Measurements from ENCODE around the gene DRAP1. TPM values are rescaled to one million over a fixed set of nuclear protein-coding genes. Genes with fewer than 3 reads are reported as not detected.
A peak's percentile ranks its signal among the peaks of the same experiment; 100 is the strongest.

DRAP1 gene
- total RNA-seq, 1 experiment from 2014 or later, result 105 TPM

DNA sequence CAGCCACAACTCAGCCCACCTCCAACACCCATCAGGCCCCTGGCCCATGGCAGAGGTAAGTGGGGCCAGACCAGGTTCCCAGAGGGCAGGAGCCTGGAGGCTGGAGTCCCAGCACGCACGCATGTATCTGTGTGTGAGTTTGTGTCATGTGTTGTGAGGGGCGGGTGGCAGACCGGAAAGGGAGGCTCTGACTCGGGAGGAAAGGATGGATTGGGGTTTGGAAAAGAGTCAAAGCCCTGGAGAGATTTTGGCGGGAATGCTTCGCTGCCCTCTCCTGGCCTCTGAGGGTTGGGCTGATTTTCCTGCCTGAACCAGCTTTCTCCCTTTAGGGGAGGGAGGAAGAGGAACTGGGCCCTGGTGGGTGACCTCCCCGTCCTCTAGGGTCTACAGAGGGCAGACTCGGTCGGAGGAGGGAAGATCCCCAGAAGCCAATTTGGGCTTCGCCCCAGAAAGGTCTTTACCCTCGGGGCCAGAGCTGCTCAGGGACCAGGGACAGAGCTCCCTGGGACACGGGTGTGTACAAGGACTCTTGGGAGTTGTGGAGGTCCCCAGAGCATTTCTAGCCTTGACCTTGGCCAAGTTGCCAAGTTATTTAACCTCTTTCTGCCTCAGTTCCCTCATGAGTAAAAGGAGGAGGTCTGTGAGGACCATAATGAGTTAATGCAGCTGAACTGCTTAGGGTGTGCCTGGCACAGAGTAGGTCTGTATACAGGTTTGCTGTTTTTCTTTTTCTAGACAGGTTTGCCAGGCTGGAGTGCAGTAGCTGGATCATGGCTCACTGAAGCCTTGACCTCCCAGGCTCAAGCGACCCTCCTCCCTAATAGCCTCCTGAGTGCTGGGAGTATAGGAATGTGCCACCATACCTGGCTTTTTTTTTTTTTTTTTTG is 7.3 kb upstream of the DRAP1 start:
- Mint-ChIP-seq H3K36me3 (ENCODE audit: insufficient read depth in 1 of 3, low read depth in 3 of 3) (peaks cover 0 to 2% (median 2%) of the 10 kb centered on the region in 3 experiments; a peak in 2 of 7 replicates), H3K27ac (peak overlapping the region in 1 of 3 experiments; percentile 30; a peak in 3 of 7 replicates), H3K27me3 (ENCODE audit: low read depth) (peaks cover 45% of the 10 kb centered on the region), H3K4me1 (peaks cover 16 to 18% of the 10 kb centered on the region in 2 experiments), H3K9me3 (no peaks in the 10 kb centered on the region; a peak in 1 of 5 replicates), H3K4me3 (peak overlapping the region in 1 of 2 experiments; percentile 34; a peak in 1 of 5 replicates)
- Histone ChIP-seq H3K18ac (ENCODE audit: insufficient read length, low read depth, low read length) (peak overlapping the region; percentile 45), H3T11ph (ENCODE audit: low read length) (no peak overlapping the region), H3K9ac (ENCODE audit: extremely low read depth, insufficient read length, low read length) (no peak overlapping the region), H2BK12ac (ENCODE audit: insufficient read length, low read depth, low read length) (no peak overlapping the region), H4K5ac (ENCODE audit: insufficient read length, low read depth, low read length) (no peak overlapping the region), H3K9me3 (ENCODE audit: control insufficient read depth, low read depth, low read length) (no peaks in the 10 kb centered on the region), H2BK20ac (ENCODE audit: low read depth, low read length, poor library complexity, severe bottlenecking) (no peak overlapping the region), H2AK5ac (ENCODE audit: insufficient read length, low read length) (no peak overlapping the region), H2BK15ac (ENCODE audit: low read depth, low read length) (no peak overlapping the region), H3K79me2 (ENCODE audit: insufficient read depth, low read length) (no peaks in the 10 kb centered on the region), H3K4ac (ENCODE audit: low read depth, low read length) (no peak overlapping the region), H3K79me1 (ENCODE audit: insufficient read depth, low read depth, low read length, poor library complexity, severe bottlenecking) (no peaks in the 10 kb centered on the region), H2BK5ac (ENCODE audit: insufficient read length, low read length) (no peak overlapping the region), H3K27me3 (ENCODE audit: insufficient read depth, low read length) (no peaks in the 10 kb centered on the region), H2BK120ac (ENCODE audit: low read depth, low read length, poor library complexity, severe bottlenecking) (no peak overlapping the region), H3K4me2 (ENCODE audit: insufficient read depth, insufficient read length, low read length) (no peak overlapping the region), H3K14ac (ENCODE audit: insufficient read depth, low read length) (peak overlapping the region; percentile 44), H2AFZ (ENCODE audit: low read length) (no peak overlapping the region), H3K23me2 (ENCODE audit: insufficient read length, low read depth, low read length, poor library complexity, severe bottlenecking) (no peaks in the 10 kb centered on the region), H3K56ac (ENCODE audit: insufficient read length, low read depth, low read length) (no peak overlapping the region), H3K23ac (ENCODE audit: insufficient read length, low read depth, low read length) (no peak overlapping the region), H3K27ac (ENCODE audit: insufficient read length, low read depth, low read length) (no peak overlapping the region), H4K91ac (ENCODE audit: insufficient read length, low read depth, low read length) (no peak overlapping the region), H4K20me1 (ENCODE audit: control insufficient read depth, insufficient read depth, insufficient read length) (no peaks in the 10 kb centered on the region), H4K8ac (replicated peaks; ENCODE audit: insufficient read length, low read depth, low read length) (no peak overlapping the region), H3K4me1 (ENCODE audit: insufficient read depth, low read length) (no peaks in the 10 kb centered on the region; the same call in 1 of the 2 replicates)
- peak; percentile 79 for DNase-seq
- TF ChIP-seq, protein P1, sequence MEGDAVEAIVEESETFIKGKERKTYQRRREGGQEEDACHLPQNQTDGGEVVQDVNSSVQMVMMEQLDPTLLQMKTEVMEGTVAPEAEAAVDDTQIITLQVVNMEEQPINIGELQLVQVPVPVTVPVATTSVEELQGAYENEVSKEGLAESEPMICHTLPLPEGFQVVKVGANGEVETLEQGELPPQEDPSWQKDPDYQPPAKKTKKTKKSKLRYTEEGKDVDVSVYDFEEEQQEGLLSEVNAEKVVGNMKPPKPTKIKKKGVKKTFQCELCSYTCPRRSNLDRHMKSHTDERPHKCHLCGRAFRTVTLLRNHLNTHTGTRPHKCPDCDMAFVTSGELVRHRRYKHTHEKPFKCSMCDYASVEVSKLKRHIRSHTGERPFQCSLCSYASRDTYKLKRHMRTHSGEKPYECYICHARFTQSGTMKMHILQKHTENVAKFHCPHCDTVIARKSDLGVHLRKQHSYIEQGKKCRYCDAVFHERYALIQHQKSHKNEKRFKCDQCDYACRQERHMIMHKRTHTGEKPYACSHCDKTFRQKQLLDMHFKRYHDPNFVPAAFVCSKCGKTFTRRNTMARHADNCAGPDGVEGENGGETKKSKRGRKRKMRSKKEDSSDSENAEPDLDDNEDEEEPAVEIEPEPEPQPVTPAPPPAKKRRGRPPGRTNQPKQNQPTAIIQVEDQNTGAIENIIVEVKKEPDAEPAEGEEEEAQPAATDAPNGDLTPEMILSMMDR (conservative IDR thresholded peaks at IDR 0.05), result peak; percentile 59
- no CpG with 5 or more reads among the region's 14 CpGs for WGBS (ENCODE audit: extremely low coverage, insufficient read length, low lambda C conversion rate)

All from H9 (cell line).